Right ventricle myocardium inferior (tissue), 1 donor: ENCODE measurements around the gene FBLN1. TPM values are rescaled to one million over a fixed set of nuclear protein-coding genes. Genes with fewer than 3 reads are reported as not detected.
"Not testable (repeated sequence)": the region's sequence is repeated elsewhere in the genome, so short reads cannot be mapped to it uniquely, and the experiment has no call there.

ENCODE experiments used
- ATAC-seq: fragments of 200-7000 bp; cut with Tn5 transposase; one replicate; pipeline ENCODE4 v1.9.1; 2020; ENCODE audit warnings: mild to moderate bottlenecking, moderate library complexity
- DNase-seq: peaks from one replicate; pipeline ENCODE4 v3.0.0; 2021; ENCODE audit errors: missing footprints
- intact Hi-C: fragments of 100-400 bp; cut with DNase I; formaldehyde crosslinking; loops from one replicate; pipeline ENCODE4 v1.11.0; 2022
- total RNA-seq: library from RNA; stranded (reverse); fragmentation: NEBNext Ultra II Directional; extraction: Animal tissue kit (Norgen Biotek cat#: 25700); gene quantifications from one replicate; pipeline ENCODE4 v1.2.1, GENCODE V29; 2021
- donor health status: DM: no; HTN: yes; CAD: no; lungs with severe emphysema.

FBLN1 gene
- total RNA-seq, 1 donor from 2014 or later = 113 TPM

DNA sequence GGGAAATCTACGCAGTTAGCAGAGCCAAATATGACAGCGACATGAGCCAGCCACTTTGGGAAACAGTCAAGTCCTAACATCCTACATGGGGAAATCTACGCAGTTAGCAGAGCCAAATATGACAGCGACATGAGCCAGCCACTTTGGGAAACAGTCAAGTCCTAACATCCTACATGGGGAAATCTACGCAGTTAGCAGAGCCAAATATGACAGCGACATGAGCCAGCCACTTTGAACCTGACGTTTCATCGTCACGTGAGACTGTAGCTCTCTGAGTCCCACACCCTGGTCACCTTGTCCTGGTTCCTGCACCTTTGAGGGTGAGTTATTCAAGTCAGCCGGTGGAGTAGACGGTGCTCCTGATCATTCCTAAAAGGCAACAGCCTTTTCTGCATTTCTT is 105.4 kb downstream of the FBLN1 start:
- DNase-seq, intact Hi-C loops: not testable (repeated sequence)
- ATAC-seq = peak; percentile 27

DNA sequence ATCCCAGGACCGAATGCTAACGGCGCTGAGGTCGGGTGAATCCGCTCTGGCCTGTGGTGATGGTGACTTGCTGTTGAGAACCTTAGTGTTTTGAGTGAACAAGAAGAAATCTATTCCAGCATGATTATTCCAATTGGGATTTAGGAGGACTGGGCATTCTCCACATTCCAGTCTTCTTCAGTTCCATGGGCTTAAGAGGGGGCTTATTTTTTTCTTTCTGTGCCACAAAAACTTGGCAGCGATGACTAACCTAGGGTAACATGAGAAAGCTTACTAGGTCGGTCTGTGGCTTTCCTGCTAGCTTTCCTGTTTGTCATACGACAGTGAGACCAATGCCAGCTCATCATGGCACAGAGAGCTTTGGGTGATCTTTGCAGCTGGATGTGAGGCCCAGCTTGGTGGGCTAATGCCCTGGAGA is 106.1 kb downstream of the FBLN1 start:
- DNase-seq (no peak), ATAC-seq (no peak)
- intact Hi-C loops = no loop called here

DNA sequence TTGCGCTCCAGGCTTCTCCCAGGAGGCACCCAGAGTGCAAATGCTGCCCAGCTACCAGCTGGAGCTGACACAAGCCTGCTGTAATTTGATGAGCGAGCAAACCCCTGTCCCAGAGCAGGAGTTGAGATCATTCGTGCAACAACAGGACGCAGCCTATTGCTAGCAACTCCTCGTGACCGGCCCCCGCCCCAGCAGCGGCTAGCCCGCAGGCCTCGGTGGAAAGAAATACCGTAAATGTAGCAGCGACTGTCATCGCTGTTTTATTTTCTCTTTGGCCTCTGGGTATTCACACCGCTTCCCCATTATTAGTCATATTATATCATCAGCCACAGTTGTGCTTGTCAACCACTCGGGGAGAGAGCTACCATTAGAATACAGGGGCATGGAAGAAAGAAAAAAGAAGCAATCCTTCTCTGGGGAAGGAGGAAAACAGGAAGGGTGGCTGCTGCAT is 109.8 kb downstream of the FBLN1 start:
- intact Hi-C loops = no loop called here
- peak; percentile 90 for ATAC-seq
- peak; percentile 80 for DNase-seq

DNA sequence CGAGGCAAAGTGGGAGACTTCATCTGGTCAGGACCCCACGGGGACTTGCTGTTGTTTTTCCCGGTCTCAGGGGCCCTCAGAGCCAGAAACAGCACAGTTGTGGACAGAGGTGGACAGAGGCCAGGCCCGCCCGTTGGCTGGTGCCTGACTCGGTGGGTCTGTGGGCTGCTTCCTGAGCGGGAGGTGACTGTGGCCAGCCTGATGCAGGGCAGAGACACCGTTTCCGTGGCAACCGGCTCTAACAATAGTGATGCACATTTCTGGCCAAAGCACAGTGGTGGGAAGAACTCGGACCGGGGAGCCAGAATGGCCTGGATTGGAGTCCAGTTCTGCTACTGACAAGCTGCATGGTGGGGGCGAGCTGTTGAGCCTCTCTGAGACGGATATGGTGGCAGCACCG is 110.3 kb downstream of the FBLN1 start:
- intact Hi-C loops = no loop called here
- ATAC-seq = peak; percentile 8
- no peak for DNase-seq

DNA sequence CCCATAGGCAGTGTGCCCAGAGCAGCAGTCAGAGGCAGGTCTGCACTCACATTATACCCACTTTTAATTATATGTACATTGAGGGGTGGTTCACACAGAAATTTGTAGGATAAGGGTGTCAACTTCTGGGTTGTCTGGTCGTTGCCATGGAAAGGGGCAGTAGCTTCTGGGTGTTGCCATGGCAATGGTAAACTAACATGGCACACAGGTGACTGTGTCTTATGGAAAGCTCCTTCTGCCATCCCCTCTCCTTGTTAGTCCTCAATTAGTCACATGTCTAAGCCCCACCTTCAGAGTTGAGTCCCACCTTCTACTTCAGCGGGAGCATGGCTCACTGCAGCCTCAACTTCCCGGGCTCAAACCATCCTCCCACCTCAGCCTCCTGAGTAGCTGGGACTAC is 112.7 kb downstream of the FBLN1 start:
- DNase-seq (no peak), ATAC-seq (no peak)
- intact Hi-C loops = no loop called here

DNA sequence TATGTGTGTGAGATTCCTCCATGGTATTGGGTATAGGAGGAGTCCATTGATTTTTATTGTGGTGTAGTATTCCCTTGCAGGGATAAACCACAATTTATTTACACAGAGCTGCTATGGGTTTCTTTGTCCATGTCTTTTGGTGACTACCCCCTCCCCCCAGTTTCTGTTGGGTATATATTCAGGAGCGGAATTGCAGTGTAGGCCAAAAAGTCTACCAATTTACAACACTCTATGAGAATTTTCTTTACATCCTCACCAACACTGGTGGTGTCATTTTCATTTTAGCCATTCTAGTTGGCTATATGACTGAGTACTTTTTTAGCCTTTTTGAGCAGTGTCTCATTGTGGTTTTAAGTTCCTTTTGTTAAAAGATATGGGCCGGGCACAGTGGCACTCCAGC is 113.7 kb downstream of the FBLN1 start:
- intact Hi-C loops = no loop called here
- ATAC-seq (no peak), DNase-seq (no peak)

DNA sequence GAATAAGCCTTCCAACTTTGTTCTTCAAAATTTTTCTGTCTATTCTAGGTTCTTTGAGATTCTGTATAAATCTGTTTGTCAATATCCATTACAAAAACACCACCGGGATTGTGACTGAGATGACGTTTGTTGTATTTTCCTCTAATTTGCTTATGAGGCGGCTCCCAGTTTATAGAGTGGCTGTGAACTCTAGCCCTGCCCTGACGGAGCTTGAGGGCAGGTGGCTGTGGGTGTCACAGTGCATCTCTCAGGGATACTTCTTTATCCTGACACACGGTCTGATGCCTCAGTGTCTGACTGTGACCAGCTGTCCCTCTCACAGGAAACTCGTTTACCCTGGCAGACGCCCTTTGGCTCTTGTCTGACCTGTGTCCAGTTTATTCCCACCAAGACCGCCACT is 115.3 kb downstream of the FBLN1 start:
- intact Hi-C loops = no loop called here
- no peak for ATAC-seq
- DNase-seq = no peak

DNA sequence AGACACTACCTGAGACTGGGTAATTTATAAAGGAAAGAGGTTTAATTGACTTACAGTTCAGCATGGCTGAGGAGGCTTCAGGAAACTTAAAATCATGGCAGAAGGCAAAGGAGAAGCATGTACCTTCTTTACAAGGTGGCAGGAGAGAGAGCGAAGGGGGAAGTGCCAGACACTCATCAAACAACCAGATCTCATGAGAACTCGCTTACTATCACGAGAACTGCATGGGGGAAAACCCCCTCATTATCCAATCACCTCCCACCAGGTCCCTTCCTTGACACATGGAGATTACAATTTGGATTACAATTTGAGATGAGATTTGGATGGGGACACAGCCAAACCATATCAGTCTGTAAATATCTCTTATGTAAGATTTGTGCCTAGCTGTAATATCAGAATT is 118.0 kb downstream of the FBLN1 start:
- ATAC-seq = no peak
- no peak for DNase-seq
- intact Hi-C loops = no loop called here

DNA sequence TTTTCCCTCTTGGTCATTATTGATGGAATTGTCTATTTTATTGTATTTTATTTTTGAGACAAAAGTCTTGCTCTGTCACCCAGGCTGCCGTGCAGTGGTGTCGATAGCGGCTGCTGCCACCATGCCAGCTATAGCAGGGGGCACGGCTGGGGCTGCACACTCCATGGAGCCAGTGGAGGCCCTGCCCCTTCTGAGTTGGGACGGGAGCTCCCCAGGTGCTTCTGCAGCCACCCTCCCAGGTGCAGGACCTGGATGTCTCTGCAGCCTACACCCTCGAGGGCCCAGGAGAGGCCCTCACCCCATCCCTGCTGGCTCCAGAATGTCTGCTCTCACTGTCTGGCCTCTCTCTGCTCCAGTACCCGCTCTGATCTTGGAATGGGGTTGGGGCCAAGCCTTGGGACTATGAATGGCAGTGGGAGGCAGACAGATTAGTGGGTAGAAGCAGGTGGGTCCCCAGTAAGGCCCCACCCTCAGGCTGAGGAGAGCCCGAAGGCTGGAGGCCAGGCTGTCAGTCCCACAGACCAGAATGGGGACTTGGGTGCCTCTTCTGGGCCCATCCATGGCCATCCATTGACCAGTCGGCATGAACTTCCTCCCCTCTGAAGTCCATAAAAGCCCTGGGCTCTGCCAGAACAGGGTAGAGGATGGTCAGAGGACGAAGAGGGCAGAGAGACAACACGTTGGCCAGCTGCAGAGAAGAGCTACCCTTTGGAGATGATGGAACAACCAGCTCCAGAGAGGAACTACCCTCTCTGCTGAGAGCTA is 119.3 kb downstream of the FBLN1 start:
- intact Hi-C loops = no loop called here
- DNase-seq = no peak
- ATAC-seq = no peak

DNA sequence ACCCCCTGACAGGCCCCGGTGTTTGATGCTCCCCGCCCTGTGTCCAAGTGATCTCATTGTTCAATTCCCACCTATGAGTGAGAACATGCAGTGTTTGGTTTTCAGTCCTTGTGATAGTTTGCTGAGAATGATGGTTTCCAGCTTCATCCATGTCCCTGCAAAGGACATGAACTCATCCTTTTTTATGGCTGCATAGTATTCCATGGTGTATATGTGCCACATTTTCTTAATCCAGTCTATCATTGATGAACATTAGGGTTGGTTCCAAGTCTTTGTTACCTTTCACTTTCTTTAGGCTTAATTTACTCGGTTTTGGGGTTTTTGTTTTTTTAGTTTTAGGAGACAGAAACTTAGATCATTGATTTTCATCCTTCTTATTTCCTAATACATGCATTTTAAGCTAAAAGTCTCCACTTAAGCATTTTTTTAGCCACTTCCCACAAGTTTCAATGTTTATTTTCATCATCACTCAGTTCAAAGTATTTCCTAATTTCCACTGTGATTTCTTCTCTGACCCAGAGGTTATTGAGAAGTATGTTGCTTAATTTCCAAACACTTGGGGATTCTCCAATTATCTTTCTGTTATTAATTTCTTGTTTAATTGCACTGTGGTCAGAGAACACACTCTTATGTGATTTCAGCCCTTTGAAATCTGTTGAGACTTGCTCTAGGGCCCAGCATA is 120.9 kb downstream of the FBLN1 start:
- intact Hi-C loops, DNase-seq: not testable (repeated sequence)

DNA sequence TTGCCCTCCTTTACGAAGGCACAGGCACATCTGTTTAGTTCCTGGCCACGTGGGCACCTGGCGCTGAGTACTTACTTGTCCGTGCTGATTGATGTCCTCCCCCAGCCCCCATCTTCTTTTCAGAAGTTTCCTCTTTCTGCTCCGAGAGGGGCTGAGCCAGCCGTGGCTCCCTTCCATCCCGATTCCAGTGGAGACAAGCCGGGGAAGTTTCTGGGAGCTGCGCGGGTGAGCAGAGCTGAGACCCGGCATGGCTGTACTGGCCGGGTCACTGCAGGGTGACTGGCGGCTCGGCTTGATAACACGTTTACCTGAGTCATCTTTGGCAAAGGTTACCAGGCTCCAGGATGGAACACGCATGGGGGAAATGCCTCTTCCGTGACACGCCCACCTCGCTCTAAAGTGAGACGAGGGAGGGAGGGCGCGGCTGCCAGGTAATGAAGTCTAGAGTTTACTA is 123.5 kb downstream of the FBLN1 start:
- DNase-seq (no peak), ATAC-seq (no peak)
- intact Hi-C loops = no loop called here

More for the DNA sequence above, 120.9 kb downstream of the FBLN1 start:
- not testable (repeated sequence) for ATAC-seq

DNA sequence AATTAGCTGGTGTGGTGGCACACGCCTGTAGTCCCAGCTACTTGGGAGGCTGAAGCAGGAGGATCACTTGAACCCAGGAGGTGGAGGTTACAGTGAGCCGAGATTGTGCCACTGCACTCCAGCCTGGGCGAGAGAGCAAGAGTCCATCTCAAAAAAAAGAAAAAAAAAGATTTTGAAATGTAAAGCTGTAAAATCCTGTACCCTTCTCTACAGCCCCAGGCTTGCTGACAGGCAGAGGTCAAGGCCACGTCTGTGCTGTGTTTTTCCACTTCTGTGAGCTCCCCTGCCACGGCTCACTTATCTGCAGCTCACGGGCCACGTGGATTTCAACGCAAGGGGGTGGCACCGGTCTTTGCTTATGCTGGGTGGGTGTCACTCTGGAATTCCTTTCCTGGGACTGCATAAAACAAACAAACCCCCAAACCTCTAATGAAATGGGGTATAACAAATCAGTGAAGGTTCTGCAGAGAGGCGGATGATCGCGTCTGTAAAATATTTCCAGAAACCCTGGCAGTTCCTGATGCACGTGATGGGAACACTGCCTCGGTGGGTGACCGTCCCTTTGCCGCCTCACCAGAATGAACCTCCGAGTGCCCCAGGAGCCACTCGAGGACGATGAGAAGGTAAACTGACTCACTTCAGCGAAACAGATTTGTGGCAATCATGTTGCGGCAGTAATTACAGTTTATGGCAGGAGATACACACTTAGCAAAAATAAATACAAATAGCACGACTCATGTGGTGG is 125.0 kb downstream of the FBLN1 start:
- intact Hi-C loops = no loop called here
- ATAC-seq (no peak), DNase-seq (no peak)

DNA sequence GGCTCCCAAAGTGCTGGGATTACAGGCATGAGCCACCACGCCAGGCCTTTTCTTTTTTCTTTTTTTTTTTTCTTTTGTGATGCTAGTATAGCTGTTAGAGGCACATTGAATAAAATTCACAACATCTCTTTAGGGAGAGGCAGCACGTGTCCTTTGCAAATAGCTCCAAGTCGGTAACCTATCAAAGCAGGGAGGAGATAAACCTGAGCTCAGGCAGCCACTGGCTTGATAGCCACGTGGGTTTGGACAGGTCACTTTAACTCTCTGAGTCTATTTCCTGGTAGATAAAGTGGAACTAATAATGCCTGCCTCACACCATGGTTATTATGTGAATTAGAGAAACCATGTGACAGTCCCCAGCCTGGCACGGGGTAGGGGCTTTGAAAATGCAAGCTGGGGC is 125.8 kb downstream of the FBLN1 start:
- intact Hi-C loops = no loop called here

DNA sequence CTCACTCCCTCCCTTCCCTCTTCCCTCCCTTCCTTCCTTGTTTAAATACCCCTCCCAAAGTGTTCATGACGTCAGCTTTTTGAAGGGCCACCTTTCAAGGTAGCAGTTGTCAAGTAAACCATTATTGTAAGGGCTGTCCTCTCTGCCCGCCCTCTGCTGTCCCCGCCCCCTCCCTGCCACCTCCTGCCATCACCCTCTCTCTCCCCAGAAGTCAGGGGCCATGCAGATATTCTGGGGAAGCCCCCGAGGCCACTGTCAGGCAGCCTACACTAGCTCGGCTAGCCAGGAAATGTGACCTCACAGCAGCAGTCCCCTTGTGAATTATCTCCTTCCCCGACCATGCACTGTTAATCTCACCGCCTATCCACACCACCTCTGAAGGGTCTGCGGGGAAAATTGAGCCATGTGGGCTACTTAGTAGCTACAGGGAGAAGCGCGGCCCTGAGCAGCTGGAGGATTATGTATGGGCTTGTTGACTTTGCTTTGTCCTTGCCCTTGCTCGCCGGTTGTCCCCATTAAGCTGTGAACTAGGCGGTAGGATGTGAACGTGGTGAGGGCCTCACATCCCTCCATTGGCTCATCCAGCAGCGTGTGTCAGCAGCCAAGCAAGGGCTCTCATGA is 126.9 kb downstream of the FBLN1 start:
- ATAC-seq (no peak), DNase-seq (no peak)
- intact Hi-C loops = no loop called here

More for the DNA sequence above, 125.8 kb downstream of the FBLN1 start:
- DNase-seq (no peak), ATAC-seq (no peak)

DNA sequence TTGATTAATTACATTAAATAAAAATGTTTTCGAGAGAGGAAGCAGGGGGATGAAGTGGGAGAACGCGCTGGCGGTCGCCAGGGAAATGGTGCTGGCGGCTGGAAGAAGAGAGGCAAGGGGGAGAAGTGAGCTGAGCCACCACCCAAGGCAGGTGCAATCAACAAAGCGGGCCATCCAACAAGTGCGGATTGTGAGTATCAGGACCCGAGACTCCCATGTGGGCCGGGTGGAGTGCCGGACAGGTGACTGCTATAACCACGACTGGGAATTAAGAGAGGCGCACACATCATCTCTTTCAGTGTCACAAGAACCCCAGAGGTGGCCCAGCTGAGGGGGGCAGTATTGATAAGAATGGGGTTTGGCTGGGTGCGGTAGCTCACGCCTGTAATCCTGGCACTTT is 127.8 kb downstream of the FBLN1 start:
- ATAC-seq = no peak
- DNase-seq = no peak
- intact Hi-C loops = no loop called here

DNA sequence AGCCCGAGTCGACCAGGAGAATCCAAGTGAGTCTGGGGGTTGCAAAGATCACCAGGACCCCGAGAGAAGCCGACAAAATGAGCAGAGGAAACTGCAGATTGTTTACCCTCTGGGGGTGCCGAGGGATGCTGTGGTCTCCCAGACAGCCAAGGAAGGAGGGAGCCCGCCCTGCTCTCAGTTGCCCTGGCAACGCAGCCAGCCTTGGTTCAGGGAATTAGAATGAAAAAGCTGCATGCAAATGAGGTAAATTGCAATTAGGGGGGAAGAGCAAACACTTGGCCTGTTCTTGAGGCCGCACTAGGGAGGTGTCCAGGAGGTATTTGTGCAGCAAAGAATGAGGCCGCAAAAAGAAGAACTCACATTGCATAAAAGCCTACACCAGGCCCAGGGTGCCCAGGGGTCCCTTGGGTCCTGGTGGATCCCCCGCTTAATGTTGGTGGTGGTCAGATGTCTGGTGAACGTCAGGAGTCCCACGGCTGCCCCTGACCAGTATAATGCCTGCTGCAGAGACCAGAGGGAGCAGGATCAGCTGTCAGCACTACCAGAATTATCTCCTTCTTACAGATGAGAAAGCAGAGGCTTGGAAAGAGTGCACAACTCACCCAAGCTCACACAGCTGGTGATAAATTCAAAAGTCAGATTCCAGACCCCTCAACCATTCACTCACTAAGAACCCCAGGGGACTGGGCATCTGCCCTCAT is 128.6 kb downstream of the FBLN1 start:
- no peak for DNase-seq
- intact Hi-C loops = no loop called here
- no peak for ATAC-seq

DNA sequence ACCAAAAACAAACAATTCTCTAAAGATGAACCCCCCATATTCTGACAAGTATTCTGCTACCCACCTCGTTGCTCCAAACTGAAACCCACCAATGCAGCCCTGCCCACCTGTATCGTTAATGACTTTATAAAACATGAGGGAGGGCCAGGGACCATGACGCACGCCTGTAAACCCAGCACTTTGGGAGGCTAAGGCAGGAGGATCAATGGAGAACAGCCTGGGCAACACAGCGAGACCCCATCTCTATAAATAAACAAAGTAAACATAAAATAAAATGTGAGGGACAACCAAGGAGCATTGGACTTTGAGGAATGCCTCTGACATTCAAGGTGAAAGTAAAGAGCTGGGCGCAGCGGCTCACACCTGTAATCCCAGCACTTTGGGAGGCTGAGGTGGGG is 129.2 kb downstream of the FBLN1 start:
- DNase-seq (no peak), ATAC-seq (no peak)
- intact Hi-C loops = no loop called here

DNA sequence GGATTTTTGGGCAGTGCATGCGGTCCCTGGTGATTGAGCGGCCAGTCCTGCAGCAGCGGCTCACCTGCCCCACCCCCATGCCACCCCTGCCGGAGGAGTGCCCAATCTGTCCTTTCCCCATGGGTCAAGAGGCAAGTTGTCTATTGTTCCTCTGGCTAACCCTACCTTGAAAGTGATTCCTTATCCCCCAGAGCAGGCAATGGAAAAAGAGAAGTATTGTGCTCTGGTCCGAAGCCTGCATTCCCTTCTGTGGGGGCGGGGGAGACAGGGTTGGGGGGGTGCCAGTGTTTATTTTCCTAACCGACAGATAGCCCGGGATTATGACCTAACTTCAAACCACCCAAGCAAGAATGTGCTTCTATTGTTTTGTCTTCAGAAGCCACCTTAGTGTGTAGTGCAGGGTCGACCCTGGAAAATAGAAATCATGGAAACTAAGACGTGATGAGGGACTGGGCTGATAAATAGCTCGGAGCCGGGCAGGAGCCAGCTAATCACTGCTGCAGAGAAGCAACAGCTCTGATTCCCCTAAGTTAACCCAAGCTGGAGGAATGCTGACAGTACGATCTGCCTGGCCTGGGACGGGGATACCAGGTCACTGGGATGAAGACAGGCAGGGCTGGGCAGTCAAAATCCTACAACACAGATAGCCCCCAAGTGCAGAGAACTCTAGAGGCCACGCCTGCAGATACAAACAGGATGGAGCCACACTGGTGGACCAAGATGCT is 130.3 kb downstream of the FBLN1 start:
- intact Hi-C loops = no loop called here
- DNase-seq = no peak

More for the DNA sequence above, 130.3 kb downstream of the FBLN1 start:
- ATAC-seq = peak; percentile 16
